GM18951 (cell line): ENCODE data around the gene HMG20A.

Experiments
- POLR2A ChIP-seq: IDR thresholded peaks from 4 replicates; pipeline ENCODE4 v1.6.1; 2011; ENCODE audit warnings: mild to moderate bottlenecking; ENCODE audit not compliant: insufficient read length, insufficient read depth; ENCODE audit errors: extremely low read depth
- in situ Hi-C: fragments of 300-500 bp; cut with MboI; formaldehyde crosslinking; loops from one replicate; pipeline ENCODE4 v1.12.0; 2022; ENCODE audit warnings: low sequenced_read_pairs, mixed read lengths, inconsistent platforms; ENCODE audit not compliant: unreplicated experiment

HMG20A gene

GRCh38 chr15:77426871-77427270, 6.2 kb downstream of the HMG20A start:
- in situ Hi-C loops = no loop called here
- TF ChIP-seq POLR2A = no peak

GRCh38 chr15:77430213-77430612, 9.5 kb downstream of the HMG20A start:
- in situ Hi-C loops = no loop called here
- TF ChIP-seq POLR2A = no peak

- no peak for TF ChIP-seq POLR2A
- in situ Hi-C loops = no loop called here
Observed at GRCh38 chr15:77430652-77431051, 10.0 kb downstream of the HMG20A start.

- TF ChIP-seq POLR2A = no peak
- in situ Hi-C loops = no loop called here
Observed at GRCh38 chr15:77436822-77437221, 16.1 kb downstream of the HMG20A start.

- TF ChIP-seq POLR2A = no peak
- in situ Hi-C loops = no loop called here
Observed at GRCh38 chr15:77437264-77437663, 16.6 kb downstream of the HMG20A start.

- no peak for TF ChIP-seq POLR2A
- in situ Hi-C loops = no loop called here
Observed at GRCh38 chr15:77440378-77440999, 19.8 kb downstream of the HMG20A start.

GRCh38 chr15:77446840-77447390, 26.2 kb downstream of the HMG20A start:
- in situ Hi-C loops = no loop called here
- no peak for TF ChIP-seq POLR2A

- TF ChIP-seq POLR2A = no peak
- in situ Hi-C loops = no loop called here
Observed at GRCh38 chr15:77454265-77454664, 33.6 kb downstream of the HMG20A start.

- in situ Hi-C loops = no loop called here
- TF ChIP-seq POLR2A = no peak
Observed at GRCh38 chr15:77454951-77455350, 34.3 kb downstream of the HMG20A start.

GRCh38 chr15:77455696-77456321, 35.1 kb downstream of the HMG20A start:
- TF ChIP-seq POLR2A = no peak
- in situ Hi-C loops = no loop called here

- in situ Hi-C loops = no loop called here
Observed at GRCh38 chr15:77456746-77457145, 36.1 kb downstream of the HMG20A start.

GRCh38 chr15:77457191-77457904, 36.7 kb downstream of the HMG20A start:
- no peak for TF ChIP-seq POLR2A
- in situ Hi-C loops = no loop called here

More at GRCh38 chr15:77456746-77457145, 36.1 kb downstream of the HMG20A start:
- TF ChIP-seq POLR2A = no peak

- in situ Hi-C loops = no loop called here
- no peak for TF ChIP-seq POLR2A
Observed at GRCh38 chr15:77457905-77458265, 37.2 kb downstream of the HMG20A start.

GRCh38 chr15:77459031-77459430, 38.3 kb downstream of the HMG20A start:
- TF ChIP-seq POLR2A = no peak
- in situ Hi-C loops = no loop called here
